NCI-H1436 treated with DMSO at 0.1 percent for 48 hours (cell line): Measurements from ENCODE around the gene KCTD17.

Experiments
- DNase-seq: peaks from one replicate; lab custom pipeline; 2025; lab: John Stamatoyannopoulos, UW

Gene KCTD17

GRCh38 chr22:37020192-37020479 lies 31.4 kb upstream of the KCTD17 start:
- no peak for DNase-seq

GRCh38 chr22:37021041-37021440 lies 30.5 kb upstream of the KCTD17 start:
- no peak for DNase-seq

- DNase-seq, result no peak
Measured at GRCh38 chr22:37021710-37022482, 29.6 kb upstream of the KCTD17 start.

DNA sequence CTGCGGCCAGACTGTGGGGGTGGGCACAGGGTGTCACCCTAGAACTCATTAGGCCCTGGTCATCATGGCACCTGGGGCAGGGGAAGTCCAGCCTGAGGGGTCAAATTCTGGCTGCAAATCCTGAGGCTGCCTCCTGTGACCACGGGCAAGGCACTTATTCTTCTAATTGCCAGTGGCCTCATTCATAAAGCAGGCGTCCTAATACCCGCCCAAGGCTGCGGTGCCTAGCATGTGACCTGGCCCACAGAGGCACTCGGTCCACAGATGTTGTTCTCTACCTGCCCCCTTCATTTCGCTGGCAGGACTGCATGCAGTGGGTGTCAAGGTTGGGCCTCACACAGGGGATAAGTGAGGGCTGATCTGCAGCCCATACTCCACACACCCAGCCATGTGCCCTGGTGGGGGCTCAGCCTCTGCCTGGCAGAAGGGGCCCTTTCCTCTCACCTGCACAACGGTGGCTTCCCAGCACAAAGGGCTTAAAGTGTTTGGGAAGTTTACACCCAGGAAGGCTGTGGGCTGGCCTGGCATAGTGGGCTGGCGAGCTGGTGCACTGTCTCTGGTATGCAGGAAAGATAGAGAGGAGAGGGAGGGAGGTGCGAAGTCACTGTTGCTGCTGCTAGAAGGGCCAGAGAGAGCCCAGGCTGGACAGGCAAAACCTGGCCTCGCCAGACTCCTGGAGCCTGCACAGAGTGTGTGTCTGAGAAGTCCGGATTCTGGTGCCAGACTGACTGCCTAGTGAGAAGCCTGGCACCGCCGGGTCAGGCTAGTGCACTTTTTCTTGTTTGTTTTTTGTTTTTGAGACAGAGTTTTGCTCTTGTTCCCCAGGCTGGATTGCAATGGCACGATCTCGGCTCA lies 28.8 kb upstream of the KCTD17 start:
- no peak for DNase-seq

GRCh38 chr22:37023743-37024338 lies 27.7 kb upstream of the KCTD17 start:
- no peak for DNase-seq

GRCh38 chr22:37024339-37025157 lies 27.0 kb upstream of the KCTD17 start:
- DNase-seq, result no peak

DNA sequence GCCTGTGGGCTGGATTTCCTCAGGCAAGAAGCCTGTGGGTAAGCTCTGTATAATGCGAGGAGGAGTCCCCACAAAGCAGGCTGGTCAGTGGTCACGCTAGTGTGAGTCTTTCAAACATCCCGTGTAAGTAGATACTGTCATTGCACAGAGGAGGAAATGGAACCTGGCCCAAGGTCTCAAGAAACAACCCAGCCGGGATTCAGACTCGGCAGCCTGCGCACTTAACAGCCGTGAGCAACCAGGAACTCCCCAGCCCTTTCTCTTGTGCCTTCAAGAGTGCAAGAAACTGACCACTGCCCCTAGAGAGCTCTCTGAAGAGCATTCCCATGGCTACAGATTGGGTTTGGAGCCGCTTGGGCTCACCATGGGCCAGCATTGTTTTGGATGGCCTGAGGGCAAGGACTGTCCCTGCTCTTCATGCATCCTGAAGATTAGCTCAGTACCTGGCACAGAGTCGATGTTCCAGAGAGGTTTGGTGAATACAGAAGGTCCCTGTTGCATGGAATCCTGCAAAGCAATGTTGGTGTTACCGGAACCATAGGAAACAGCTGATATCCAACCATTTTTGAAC lies 26.0 kb upstream of the KCTD17 start:
- no peak for DNase-seq

GRCh38 chr22:37026325-37026724 lies 25.2 kb upstream of the KCTD17 start:
- DNase-seq, result no peak

GRCh38 chr22:37027556-37027955 lies 24.0 kb upstream of the KCTD17 start:
- DNase-seq, result no peak

GRCh38 chr22:37028692-37029674 lies 22.6 kb upstream of the KCTD17 start:
- DNase-seq, result no peak

GRCh38 chr22:37030560-37031281 lies 20.8 kb upstream of the KCTD17 start:
- no peak for DNase-seq

DNA sequence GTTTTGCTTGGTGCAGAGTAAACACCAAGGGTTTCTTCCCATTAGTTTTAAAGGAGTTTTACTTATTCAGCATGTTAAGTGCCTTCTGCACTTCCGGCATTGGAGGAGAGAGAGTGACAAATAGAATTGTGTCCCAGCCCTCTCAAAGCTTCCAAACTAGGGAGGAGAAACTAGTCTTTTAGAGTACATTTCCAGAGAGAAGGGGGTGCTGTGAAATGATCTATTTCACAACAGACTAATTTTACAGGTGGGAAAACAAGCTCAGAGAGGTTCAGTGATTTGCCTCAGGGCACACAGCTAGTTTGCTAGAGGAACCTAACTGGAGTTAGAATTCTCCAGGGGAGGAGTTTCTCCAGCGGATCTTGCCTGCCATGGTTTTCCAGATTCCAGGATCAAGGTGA lies 19.4 kb upstream of the KCTD17 start:
- no peak for DNase-seq

DNA sequence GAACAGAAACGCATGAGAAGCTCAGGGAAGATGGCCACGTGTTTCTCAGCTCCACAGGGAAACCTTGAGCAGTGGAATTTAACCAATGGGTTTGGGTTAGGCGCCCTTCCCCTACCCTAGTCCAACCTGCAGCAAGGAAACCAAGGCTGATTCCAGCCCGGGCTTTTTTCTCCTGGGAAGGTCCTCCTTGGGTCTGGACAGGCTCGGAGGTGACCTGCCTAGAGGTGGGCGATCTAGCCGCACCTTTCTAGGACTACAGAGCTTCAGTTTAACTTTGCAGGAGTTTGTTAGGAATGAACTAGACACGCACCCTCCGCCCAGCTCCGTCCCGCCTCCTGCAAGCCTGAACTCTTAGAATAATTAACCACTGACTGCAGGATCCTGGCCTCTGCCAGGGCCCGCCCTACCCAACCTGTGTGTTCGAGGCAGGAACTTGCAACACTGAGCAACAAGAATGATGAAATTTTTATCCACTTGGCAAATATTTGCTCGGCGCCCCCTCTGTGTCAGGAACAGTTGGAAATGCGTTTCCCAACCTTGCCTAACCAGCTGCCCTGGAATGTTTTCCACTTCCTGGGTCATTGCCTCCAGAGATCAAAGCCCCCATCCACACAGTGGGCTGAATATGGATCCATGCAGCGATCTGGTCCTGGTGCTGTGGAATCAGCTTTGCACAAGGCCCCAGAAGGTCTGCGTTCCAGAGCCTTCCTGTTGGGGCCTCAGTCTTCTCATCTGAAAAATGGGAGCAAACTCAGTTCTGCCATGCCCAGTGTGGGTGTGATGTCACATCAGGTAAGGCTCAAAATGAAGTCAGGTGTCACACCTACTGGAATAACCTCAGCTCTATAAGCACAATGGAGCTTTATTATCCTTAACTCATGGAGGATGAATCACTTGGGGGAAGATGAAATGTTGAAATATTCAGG lies 18.7 kb upstream of the KCTD17 start:
- no peak for DNase-seq

DNA sequence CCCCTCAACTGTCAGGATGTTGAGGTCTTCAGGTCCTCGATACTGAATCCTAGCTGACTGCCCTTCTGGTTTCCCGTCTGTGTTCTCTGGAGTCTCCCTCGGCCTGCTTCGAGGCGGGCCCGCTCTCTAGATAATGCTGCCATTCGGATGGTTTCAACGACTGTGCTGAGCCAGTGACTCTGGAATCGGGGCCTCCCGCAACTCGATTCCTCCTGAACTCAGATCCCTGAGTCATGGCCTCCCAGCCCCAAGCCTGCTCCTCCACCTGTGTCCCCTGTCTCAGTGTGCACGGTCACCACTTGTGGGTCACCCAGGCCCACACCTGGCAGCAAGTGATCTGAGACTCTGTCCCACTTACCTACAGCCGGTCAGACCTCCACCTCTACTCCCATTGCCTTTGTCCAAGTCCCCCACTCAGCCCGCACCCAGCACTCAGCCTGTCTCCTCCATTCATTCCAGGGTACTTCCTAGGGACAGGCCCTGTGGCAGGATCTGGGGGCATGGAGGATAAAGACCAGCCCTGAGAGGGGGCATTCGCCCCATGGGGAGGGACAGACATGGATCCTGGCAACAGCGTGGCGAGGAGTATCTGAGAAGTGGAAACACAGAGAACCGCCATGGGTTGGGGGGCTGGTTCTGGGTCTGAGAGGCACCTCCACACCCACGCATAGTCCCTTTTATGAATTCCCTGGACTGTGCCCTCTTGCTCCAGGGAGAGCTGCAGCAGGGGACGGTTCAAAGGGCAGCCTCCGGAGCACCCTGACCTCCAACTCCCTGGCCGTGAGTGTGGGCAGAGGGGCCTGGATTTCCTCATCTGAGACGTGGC lies 17.7 kb upstream of the KCTD17 start:
- no peak for DNase-seq

- no peak for DNase-seq
Measured at GRCh38 chr22:37036655-37037377, 14.7 kb upstream of the KCTD17 start.

GRCh38 chr22:37037669-37038068 lies 13.9 kb upstream of the KCTD17 start:
- DNase-seq, result no peak

DNA sequence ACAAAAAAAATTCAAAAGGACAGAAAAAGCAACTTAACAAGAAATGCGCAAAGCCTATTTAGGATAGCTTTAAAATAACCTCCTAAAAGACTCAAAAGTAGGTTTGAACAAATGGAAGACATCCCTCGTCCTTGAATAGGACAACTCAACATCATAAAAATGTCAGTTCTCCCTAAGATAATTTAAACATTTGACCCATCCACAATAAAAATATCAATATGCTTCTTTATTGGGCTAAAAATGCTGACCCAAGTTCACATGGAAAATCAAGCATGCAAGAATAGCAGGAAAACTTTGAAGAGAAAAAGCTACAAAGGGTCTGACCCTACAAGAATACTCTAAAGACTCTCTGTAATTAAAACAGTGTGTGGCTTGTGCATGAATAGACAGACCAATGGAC lies 12.1 kb upstream of the KCTD17 start:
- DNase-seq, result no peak
